Activated CD8-positive, alpha-beta T cell treated with anti-CD3 and anti-CD28 coated beads for 36 hours (primary cell): ENCODE measurements around the gene ANO9. TPM values are rescaled to one million over a fixed set of nuclear protein-coding genes. Genes with fewer than 3 reads are reported as not detected.
A peak's percentile ranks its signal among the peaks of the same experiment; 100 is the strongest.

Experiments
- ATAC-seq: fragments of 200-7000 bp; cut with Tn5 transposase; one replicate; pipeline ENCODE4 v1.10.0; 2021; ENCODE audit warnings: mild to moderate bottlenecking, moderate library complexity
- CTCF ChIA-PET: fragments of 350-600 bp; sonication (Branson Sonifier 250); formaldehyde crosslinking; loops from one replicate; lab custom pipeline; 2021; ENCODE audit warnings: antibody characterized with exemption; lab: Charles Lee
- POLR2A ChIA-PET: fragments of 350-600 bp; sonication (Branson Sonifier 250); formaldehyde crosslinking; loops from one replicate; lab custom pipeline; 2021; ENCODE audit warnings: antibody characterized with exemption; lab: Charles Lee
- DNase-seq: peaks from one replicate; pipeline ENCODE4 v3.0.0-alpha.2; 2020
- H3K27ac Mint-ChIP-seq: one replicate; pipeline ENCODE4 v1.8.0; 2021; ENCODE audit warnings: mild to moderate bottlenecking, mixed read lengths
- H3K27me3 Mint-ChIP-seq: one replicate; pipeline ENCODE4 v1.8.0; 2021; ENCODE audit warnings: mixed read lengths
- H3K36me3 Mint-ChIP-seq: one replicate; pipeline ENCODE4 v1.8.0; 2021; ENCODE audit warnings: low read depth, mixed read lengths
- H3K4me1 Mint-ChIP-seq: one replicate; pipeline ENCODE4 v1.8.0; 2021; ENCODE audit warnings: low read depth, mixed read lengths
- H3K4me3 Mint-ChIP-seq: one replicate; pipeline ENCODE4 v1.8.0; 2021; ENCODE audit warnings: mild to moderate bottlenecking, moderate library complexity, mixed read lengths
- H3K9me3 Mint-ChIP-seq: one replicate; pipeline ENCODE4 v1.8.0; 2021; ENCODE audit warnings: mixed read lengths
- intact Hi-C: fragments of 100-400 bp; cut with micrococcal nuclease; formaldehyde crosslinking; loops from one replicate; pipeline ENCODE4 v1.10.0; 2022
- total RNA-seq, 2 experiments: library from RNA; stranded (reverse); gene quantifications; one replicate each; pipeline ENCODE4 v1.2.3, GENCODE V29; 2021
- TF ChIP-seq, protein P1 (sequence below): fragments of 200-600 bp; IDR thresholded peaks from one replicate; pipeline ENCODE4 v1.8.0; 2022; ENCODE audit warnings: antibody characterized with exemption, mild to moderate bottlenecking

The ANO9 gene
- total RNA-seq, 2 experiments from 2014 or later: 28.2 to 29.0 TPM

DNA sequence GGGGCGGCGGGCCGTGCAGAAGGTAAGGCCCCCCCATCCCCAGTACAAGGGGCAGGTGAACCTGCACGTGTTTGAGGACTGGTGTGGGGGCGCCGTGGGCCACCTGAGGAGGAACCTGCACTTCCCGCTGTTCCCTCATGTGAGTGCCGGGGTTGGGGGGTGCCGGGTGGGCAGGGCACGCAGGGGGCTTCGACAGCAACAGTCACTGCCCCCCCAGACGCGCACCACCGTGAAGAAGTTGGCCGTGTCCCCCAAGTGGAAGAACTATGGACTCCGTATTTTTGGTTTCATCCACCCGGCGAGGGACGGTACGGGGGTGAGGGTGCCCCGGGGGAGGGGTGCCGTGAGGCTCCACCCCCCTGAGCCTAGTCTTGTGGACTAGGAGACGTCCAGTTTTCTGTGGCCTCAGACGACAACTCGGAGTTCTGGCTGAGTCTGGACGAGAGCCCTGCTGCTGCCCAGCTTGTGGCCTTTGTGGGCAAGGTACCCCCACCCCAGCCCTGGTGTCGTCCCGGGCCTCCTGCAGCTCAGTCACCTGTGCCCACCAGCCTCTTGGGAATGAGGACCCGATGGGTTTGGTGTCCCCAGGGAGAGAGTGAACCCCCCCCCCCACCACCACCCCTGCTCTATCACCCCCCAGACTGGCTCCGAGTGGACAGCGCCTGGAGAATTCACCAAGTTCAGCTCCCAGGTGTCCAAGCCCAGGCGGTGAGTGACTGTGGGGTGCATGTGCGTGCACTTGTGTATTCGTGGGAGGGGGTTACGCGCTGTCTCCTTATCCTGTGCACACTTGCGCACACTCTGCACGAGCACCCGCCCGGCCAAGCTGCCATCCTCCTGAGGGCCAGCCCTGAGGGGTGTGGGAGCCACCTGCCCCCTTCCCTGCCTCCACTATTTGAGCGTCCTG lies 68.7 kb downstream of the ANO9 start:
- ChIA-PET POLR2A (no interaction called here), CTCF (no interaction called here)
- Mint-ChIP-seq H3K4me3 (no peak overlapping the region), H3K27ac (no peak overlapping the region), H3K36me3 (no peaks in the 10 kb centered on the region), H3K27me3 (peaks cover 17% of the 10 kb centered on the region), H3K9me3 (peaks cover 1% of the 10 kb centered on the region), H3K4me1 (peaks cover 3% of the 10 kb centered on the region)
- ATAC-seq (no peak), DNase-seq (no peak)
- TF ChIP-seq, protein P1, sequence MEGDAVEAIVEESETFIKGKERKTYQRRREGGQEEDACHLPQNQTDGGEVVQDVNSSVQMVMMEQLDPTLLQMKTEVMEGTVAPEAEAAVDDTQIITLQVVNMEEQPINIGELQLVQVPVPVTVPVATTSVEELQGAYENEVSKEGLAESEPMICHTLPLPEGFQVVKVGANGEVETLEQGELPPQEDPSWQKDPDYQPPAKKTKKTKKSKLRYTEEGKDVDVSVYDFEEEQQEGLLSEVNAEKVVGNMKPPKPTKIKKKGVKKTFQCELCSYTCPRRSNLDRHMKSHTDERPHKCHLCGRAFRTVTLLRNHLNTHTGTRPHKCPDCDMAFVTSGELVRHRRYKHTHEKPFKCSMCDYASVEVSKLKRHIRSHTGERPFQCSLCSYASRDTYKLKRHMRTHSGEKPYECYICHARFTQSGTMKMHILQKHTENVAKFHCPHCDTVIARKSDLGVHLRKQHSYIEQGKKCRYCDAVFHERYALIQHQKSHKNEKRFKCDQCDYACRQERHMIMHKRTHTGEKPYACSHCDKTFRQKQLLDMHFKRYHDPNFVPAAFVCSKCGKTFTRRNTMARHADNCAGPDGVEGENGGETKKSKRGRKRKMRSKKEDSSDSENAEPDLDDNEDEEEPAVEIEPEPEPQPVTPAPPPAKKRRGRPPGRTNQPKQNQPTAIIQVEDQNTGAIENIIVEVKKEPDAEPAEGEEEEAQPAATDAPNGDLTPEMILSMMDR: no peak
- intact Hi-C loops: no loop called here

DNA sequence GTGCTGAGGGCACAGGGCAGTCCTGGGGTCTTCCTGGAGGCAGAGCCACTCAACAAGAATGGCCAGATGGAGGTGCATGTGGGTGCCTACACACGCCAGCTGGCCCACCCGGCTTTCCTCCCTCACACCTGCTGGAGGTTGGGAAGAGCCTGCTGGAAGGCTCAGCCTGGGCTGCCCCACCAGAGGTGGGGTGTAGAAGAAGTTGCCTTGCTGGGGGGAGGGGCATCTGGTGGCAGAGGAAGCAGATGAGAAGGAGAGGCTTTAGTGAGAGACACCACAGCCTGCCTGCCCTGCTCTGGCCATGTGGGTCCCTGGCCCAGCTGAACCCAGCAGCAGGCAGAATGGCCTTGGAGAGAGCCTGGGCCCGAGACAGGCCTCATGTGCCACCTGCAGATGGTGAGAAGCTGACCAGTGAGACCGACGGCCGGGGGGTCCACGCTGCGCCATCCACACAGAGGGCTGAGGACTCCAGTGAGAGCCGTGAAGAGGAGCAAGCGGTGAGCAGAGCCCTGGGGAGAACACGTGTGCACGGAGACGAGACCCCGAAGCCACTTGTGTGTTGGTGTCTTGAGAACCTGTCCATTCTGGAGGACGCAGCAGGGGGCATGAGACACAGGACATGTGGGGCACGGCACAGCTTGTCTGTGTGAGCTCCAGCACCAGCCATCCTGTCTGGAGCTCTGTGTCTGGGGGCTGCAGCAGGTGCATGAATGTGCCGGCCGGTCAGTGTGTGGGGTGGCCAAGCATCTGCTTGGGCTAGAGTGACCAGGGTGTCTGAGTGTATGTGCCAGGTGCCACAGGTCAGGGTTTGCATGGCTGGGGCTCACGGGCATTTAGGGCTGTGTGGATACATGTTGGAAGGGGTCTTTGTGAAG lies 69.9 kb downstream of the ANO9 start:
- H3K27ac Mint-ChIP-seq: no peak overlapping the region
- POLR2A ChIA-PET: no interaction called here
- ATAC-seq (no peak), DNase-seq (no peak)
- H3K4me1 Mint-ChIP-seq: peaks cover 3% of the 10 kb centered on the region
- H3K36me3 Mint-ChIP-seq: no peaks in the 10 kb centered on the region
- TF ChIP-seq, protein P1: no peak
- H3K9me3 Mint-ChIP-seq: peaks cover 1% of the 10 kb centered on the region
- peaks cover 27% of the 10 kb centered on the region for H3K27me3 Mint-ChIP-seq
- intact Hi-C loops: no loop called here
- H3K4me3 Mint-ChIP-seq: no peak overlapping the region
- CTCF ChIA-PET: interaction anchor here (1.7 kb wide), 1 partner anchor 121 kb away, joined by 5 read pairs; no protein-coding TSS in a partner anchor

DNA sequence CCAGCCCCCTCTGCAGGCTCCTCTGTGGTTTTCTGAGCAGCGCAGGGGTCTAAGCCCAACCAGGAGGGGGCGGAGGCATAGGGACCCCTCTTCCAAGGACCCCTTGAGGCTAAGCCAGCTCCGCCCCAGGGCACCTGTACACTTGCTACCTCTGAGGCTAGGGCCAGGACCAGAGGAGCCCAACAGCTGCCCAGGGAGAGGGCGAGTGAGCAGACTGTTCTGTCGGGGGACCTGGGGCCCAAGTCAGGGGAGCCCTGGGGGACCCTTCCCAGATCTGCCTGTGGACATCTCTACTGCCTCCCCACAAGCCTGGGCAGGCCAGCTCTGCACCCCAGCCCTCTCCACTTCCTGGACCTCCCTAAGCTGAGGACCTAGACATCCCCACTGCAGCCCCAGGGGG lies 70.8 kb downstream of the ANO9 start:
- Mint-ChIP-seq H3K4me1 (peaks cover 3% of the 10 kb centered on the region), H3K4me3 (no peak overlapping the region), H3K27me3 (peaks cover 32% of the 10 kb centered on the region), H3K36me3 (no peaks in the 10 kb centered on the region), H3K27ac (no peak overlapping the region), H3K9me3 (peaks cover 1% of the 10 kb centered on the region)
- intact Hi-C loops: no loop called here
- CTCF ChIA-PET: interaction anchor here (1.7 kb wide), 1 partner anchor 121 kb away, joined by 5 read pairs; no protein-coding TSS in a partner anchor
- no peak for ATAC-seq
- no peak for DNase-seq
- POLR2A ChIA-PET: no interaction called here
- TF ChIP-seq, protein P1: no peak

DNA sequence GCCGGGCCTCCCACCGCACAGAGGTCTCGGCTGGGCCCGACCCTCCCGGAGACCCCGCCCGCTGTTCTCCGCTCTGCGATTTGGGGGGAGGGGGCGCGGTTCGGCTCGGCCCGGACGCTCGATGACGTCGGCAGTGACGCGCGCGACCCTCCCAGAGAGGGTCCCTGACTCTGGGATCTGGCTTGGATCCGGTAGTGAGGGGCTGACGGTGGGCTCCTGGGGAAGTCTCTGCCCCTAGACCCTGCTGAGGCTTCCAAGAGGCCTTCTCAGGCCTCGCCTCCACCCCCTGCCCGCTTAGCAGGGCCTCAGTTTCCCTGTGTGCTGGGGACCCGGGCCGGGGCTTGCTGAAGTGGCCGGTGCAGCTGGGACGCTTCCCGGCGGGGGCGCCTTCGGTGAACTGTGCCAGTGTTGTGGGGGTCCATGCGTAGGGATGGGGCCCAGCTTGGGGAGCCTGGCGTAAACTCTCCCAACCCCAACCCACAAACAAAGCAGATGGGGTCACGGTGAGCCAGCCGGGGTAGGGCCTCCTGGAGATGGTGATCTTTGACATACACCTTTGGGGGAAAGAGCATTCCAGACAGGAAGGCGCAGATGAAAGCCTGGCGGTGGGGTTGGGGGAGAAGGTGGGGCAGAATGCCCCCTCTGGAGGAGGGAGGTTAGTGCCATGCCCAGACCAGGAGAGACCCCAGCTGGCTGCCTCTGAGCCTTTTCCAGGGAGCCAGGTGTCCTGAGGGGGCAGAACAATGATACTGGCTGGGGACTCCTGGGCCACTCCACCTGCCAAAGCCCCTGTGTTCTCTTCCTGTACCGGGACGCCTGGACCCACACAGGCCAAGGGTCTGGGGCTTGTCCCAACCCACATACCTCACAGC lies 71.5 kb downstream of the ANO9 start:
- ChIA-PET CTCF (interaction anchor here (1.7 kb wide), 1 partner anchor 120 kb away, joined by 5 read pairs; no protein-coding TSS in a partner anchor), POLR2A (interaction anchor here (0.9 kb wide), 1 partner anchor 81 kb away, joined by 3 read pairs; the partner anchor contains the start of gene PGGHG)
- DNase-seq (no peak), ATAC-seq (no peak)
- peak overlapping the region; percentile 42 for H3K4me3 Mint-ChIP-seq
- H3K36me3 Mint-ChIP-seq: no peaks in the 10 kb centered on the region
- peaks cover 1% of the 10 kb centered on the region for H3K9me3 Mint-ChIP-seq
- TF ChIP-seq, protein P1: no peak
- H3K27ac Mint-ChIP-seq: no peak overlapping the region
- intact Hi-C loops: no loop called here
- peaks cover 34% of the 10 kb centered on the region for H3K27me3 Mint-ChIP-seq
- peaks cover 3% of the 10 kb centered on the region for H3K4me1 Mint-ChIP-seq
